ENCODE results near the gene BRD7. TPM values are rescaled to one million over a fixed set of nuclear protein-coding genes. Genes with fewer than 3 reads are reported as not detected.

The BRD7 gene
- total RNA-seq, 4 donors from 2014 or later = 29.9 to 41.2 (median 38.9) TPM

GRCh38 chr16:50292566-50292948, 76.2 kb downstream of the BRD7 start:
- ATAC-seq (ENCODE audit: low FRiP score) (no peak), DNase-seq (ENCODE audit: low spot score) (no peak)
- TF ChIP-seq CTCF (IDR thresholded peaks at IDR 0.05) = no peak

- DNase-seq (ENCODE audit: low spot score) (no peak), ATAC-seq (ENCODE audit: low FRiP score) (no peak)
- TF ChIP-seq CTCF (IDR thresholded peaks at IDR 0.05) = no peak
Measured at GRCh38 chr16:50291719-50292565, 76.8 kb downstream of the BRD7 start.

- DNase-seq (ENCODE audit: low spot score) = no peak
- peak; percentile 33 for ATAC-seq (ENCODE audit: low FRiP score)
- no peak for TF ChIP-seq CTCF (IDR thresholded peaks at IDR 0.05)
Measured at GRCh38 chr16:50290856-50291255, 77.9 kb downstream of the BRD7 start.

GRCh38 chr16:50289950-50290764, 78.6 kb downstream of the BRD7 start:
- ATAC-seq (ENCODE audit: low FRiP score) (no peak), DNase-seq (ENCODE audit: low spot score) (no peak)
- TF ChIP-seq CTCF (IDR thresholded peaks at IDR 0.05) = no peak

- ATAC-seq (ENCODE audit: low FRiP score) (no peak), DNase-seq (ENCODE audit: low spot score) (no peak)
- no peak for TF ChIP-seq CTCF (IDR thresholded peaks at IDR 0.05)
Measured at GRCh38 chr16:50288920-50289319, 79.9 kb downstream of the BRD7 start.

GRCh38 chr16:50288026-50288425, 80.8 kb downstream of the BRD7 start:
- TF ChIP-seq CTCF (IDR thresholded peaks at IDR 0.05) = no peak
- ATAC-seq (ENCODE audit: low FRiP score) (no peak), DNase-seq (ENCODE audit: low spot score) (no peak)
